GM21529 (cell line): Measurements from ENCODE around the gene EXOC3L1.

ENCODE experiments used
- ATAC-seq: cut with Tn5 transposase; IDR thresholded peaks from one replicate; pipeline ENCODE4 v1.9.1; 2021; ENCODE audit not compliant: unreplicated experiment

Gene EXOC3L1

GRCh38 chr16:67199011-67199807 lies 9.3 kb upstream of the EXOC3L1 start, which contains the start of gene ELMO3:
Gene ELMO3 (plus strand): TSS chr16:67199131. CDS start chr16:67199327, 196 bp downstream.
- no peak for ATAC-seq

GRCh38 chr16:67198238-67198734 lies 8.3 kb upstream of the EXOC3L1 start:
- no peak for ATAC-seq

- no peak for ATAC-seq
Observed at GRCh38 chr16:67197704-67198103, 7.8 kb upstream of the EXOC3L1 start.

GRCh38 chr16:67196881-67197280 lies 6.9 kb upstream of the EXOC3L1 start:
- no peak for ATAC-seq

- ATAC-seq = no peak
Observed at GRCh38 chr16:67195676-67196075, 5.7 kb upstream of the EXOC3L1 start.

GRCh38 chr16:67194260-67194659 lies 4.3 kb upstream of the EXOC3L1 start:
- ATAC-seq = no peak

GRCh38 chr16:67193536-67193935 lies 3.6 kb upstream of the EXOC3L1 start:
- ATAC-seq = no peak

GRCh38 chr16:67192781-67193361 lies 2.9 kb upstream of the EXOC3L1 start:
- no peak for ATAC-seq

GRCh38 chr16:67191995-67192681 lies 2.2 kb upstream of the EXOC3L1 start, which contains the start of gene E2F4:
Gene E2F4 (plus strand): TSS chr16:67192155. CDS start chr16:67192228, 73 bp downstream.
- ATAC-seq = peak; percentile 88

- ATAC-seq = no peak
Observed at GRCh38 chr16:67191411-67191994, 1.6 kb upstream of the EXOC3L1 start.

GRCh38 chr16:67190448-67191399 lies 788 bp upstream of the EXOC3L1 start:
- ATAC-seq = no peak

- ATAC-seq = no peak
Observed at GRCh38 chr16:67188798-67189197, 1.1 kb downstream of the EXOC3L1 start.

GRCh38 chr16:67188323-67188722 lies 1.6 kb downstream of the EXOC3L1 start:
- ATAC-seq = no peak

GRCh38 chr16:67187175-67187890 lies 2.6 kb downstream of the EXOC3L1 start:
- ATAC-seq = no peak

- ATAC-seq = no peak
Observed at GRCh38 chr16:67186550-67186950, 3.4 kb downstream of the EXOC3L1 start.

- no peak for ATAC-seq
Observed at GRCh38 chr16:67185651-67186134, 4.2 kb downstream of the EXOC3L1 start.

- no peak for ATAC-seq
Observed at GRCh38 chr16:67184995-67185650, 4.8 kb downstream of the EXOC3L1 start.

GRCh38 chr16:67184453-67184994 lies 5.4 kb downstream of the EXOC3L1 start:
- ATAC-seq = no peak
